Central memory CD8-positive, alpha-beta T cell (primary cell): ENCODE results near the gene PGAP6.
"Not testable (repeated sequence)": the region's sequence is repeated elsewhere in the genome, so short reads cannot be mapped to it uniquely, and the experiment has no call there.

Experiments
- ATAC-seq: fragments of 150-1000 bp; cut with Tn5 transposase; replicated peaks from 2 replicates; pipeline ENCODE4 v1.10.0; 2022; ENCODE audit warnings: mild to moderate bottlenecking, moderate FRiP score, moderate number of reproducible peaks; ENCODE audit not compliant: poor library complexity, severe bottlenecking; ENCODE audit errors: extremely low read depth
- DNase-seq, 2 donors: peaks; one replicate each; pipeline ENCODE4 v3.0.0; 2021; ENCODE audit warnings: low spot score in 2 of 2
- H3K27ac Mint-ChIP-seq: one replicate; pipeline ENCODE4 v1.8.0; 2022; ENCODE audit warnings: low read depth, mild to moderate bottlenecking, moderate library complexity, mixed read lengths
- H3K27me3 Mint-ChIP-seq: one replicate; pipeline ENCODE4 v1.8.0; 2022; ENCODE audit warnings: mixed read lengths
- H3K36me3 Mint-ChIP-seq: one replicate; pipeline ENCODE4 v1.8.0; 2022; ENCODE audit warnings: mild to moderate bottlenecking, moderate library complexity, mixed read lengths; ENCODE audit not compliant: insufficient read depth
- H3K4me1 Mint-ChIP-seq: one replicate; pipeline ENCODE4 v1.8.0; 2022; ENCODE audit warnings: mixed read lengths
- H3K4me3 Mint-ChIP-seq: one replicate; pipeline ENCODE4 v1.8.0; 2022; ENCODE audit warnings: mild to moderate bottlenecking, moderate library complexity, mixed read lengths
- H3K9me3 Mint-ChIP-seq: one replicate; pipeline ENCODE4 v1.8.0; 2022; ENCODE audit warnings: mixed read lengths

Gene PGAP6

DNA sequence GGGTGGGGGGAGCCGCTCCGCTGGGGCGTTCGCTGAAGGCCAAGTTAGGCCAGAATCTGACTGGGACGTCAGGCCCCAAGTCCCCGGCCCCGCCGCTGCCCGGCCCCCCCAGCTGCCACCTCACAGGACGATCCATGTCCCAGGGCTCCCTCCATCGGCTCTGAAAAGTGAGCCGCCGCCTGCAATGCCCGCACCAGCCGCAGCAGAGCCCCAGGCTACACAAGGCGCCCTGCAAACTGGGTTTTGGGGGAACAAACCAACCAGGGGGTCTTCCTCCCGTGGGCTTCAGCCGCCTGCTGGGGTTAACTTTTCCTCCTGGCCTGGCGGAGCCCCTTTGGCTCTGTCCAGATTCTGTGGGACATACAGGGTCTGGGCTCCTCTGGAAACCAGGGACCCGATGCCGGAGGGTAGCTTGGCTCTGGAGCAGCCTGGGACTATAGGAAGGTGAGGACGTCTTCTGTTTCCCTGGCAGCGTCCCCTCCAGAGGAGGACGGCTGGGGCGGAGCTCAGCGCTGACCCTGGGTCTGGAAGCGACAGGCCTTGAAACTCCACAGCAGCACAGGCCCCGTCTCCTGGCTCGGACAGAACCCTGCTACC is 16.1 kb upstream of the PGAP6 start:
- H3K9me3 Mint-ChIP-seq, result no peaks in the 10 kb centered on the region
- peaks cover 21% of the 10 kb centered on the region for H3K4me1 Mint-ChIP-seq
- no peak for ATAC-seq
- H3K27ac Mint-ChIP-seq, result peak overlapping the region; percentile 51
- peaks cover 6% of the 10 kb centered on the region for H3K36me3 Mint-ChIP-seq
- no peak for DNase-seq
- peak overlapping the region; percentile 67 for H3K4me3 Mint-ChIP-seq
- H3K27me3 Mint-ChIP-seq, result no peaks in the 10 kb centered on the region

- peak within 1 kb of the TSS; percentile 70 for H3K4me3 Mint-ChIP-seq
- no peaks in the 10 kb centered on the region for H3K9me3 Mint-ChIP-seq
- ATAC-seq, result no peak
- peak within 1 kb of the TSS; percentile 51 for H3K27ac Mint-ChIP-seq
- peaks cover 6% of the 10 kb centered on the region for H3K36me3 Mint-ChIP-seq
- no peak for DNase-seq
- peaks cover 28% of the 10 kb centered on the region for H3K4me1 Mint-ChIP-seq
- H3K27me3 Mint-ChIP-seq, result no peaks in the 10 kb centered on the region
These were observed 15.4 kb upstream of the PGAP6 start, which contains the start of gene NME4 for GRCh38 chr16:397135-397661. Gene NME4 (plus strand): TSS chr16:397199. CDS start chr16:397223, 24 bp downstream.

GRCh38 chr16:396605-397004 is 14.8 kb upstream of the PGAP6 start:
- no peak overlapping the region for H3K27ac Mint-ChIP-seq
- H3K4me3 Mint-ChIP-seq, result peak overlapping the region; percentile 70
- peaks cover 9% of the 10 kb centered on the region for H3K36me3 Mint-ChIP-seq
- ATAC-seq (no peak), DNase-seq (no peak)
- no peaks in the 10 kb centered on the region for H3K9me3 Mint-ChIP-seq
- H3K4me1 Mint-ChIP-seq, result peaks cover 34% of the 10 kb centered on the region
- H3K27me3 Mint-ChIP-seq, result no peaks in the 10 kb centered on the region

GRCh38 chr16:396199-396598 is 14.4 kb upstream of the PGAP6 start:
- no peak overlapping the region for H3K27ac Mint-ChIP-seq
- DNase-seq (no peak), ATAC-seq (no peak)
- H3K36me3 Mint-ChIP-seq, result peaks cover 7% of the 10 kb centered on the region
- H3K9me3 Mint-ChIP-seq, result no peaks in the 10 kb centered on the region
- peaks cover 34% of the 10 kb centered on the region for H3K4me1 Mint-ChIP-seq
- H3K27me3 Mint-ChIP-seq, result no peaks in the 10 kb centered on the region
- H3K4me3 Mint-ChIP-seq, result peak overlapping the region; percentile 70

DNA sequence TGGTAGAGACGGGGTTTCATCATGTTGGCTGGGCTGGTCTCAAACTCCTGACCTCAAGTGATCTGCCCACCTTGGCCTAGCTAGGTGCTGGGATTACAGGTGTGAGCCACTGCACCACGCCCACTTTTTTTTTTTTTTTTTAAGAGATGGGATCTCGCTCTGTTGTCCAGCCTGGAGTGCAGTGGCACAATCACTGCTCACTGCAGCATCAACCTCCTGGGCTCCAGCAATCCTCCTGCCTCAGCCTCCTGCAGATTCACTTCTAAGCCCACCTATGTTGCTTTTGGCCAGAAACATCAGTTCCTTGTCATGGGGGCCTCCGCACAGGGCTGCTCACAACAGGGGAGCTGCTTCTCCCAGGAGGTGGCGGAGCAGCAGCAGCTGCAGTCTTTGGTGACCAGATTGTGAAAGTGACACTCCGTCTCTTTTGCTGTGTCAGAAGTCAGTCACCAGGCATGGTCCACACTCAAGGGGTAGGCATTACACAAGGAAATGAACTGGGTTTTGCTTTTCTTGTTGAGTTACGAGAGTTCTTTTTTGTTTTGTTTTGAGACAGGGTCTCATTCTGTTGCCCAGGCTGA is 10.8 kb upstream of the PGAP6 start:
- peak overlapping the region; percentile 79 for H3K27ac Mint-ChIP-seq

GRCh38 chr16:391885-392335 is 10.1 kb upstream of the PGAP6 start:
- ATAC-seq, result peak; percentile 95
- Mint-ChIP-seq H3K27ac (peak overlapping the region; percentile 79), H3K27me3 (no peaks in the 10 kb centered on the region), H3K9me3 (no peaks in the 10 kb centered on the region), H3K4me3 (peak overlapping the region; percentile 38), H3K4me1 (peaks cover 21% of the 10 kb centered on the region), H3K36me3 (peaks cover 7% of the 10 kb centered on the region)
- DNase-seq, result peak; percentile 63 to 73

More for the DNA sequence above, 10.8 kb upstream of the PGAP6 start:
- peaks cover 21% of the 10 kb centered on the region for H3K4me1 Mint-ChIP-seq
- no peaks in the 10 kb centered on the region for H3K9me3 Mint-ChIP-seq
- DNase-seq (no peak), ATAC-seq (peak; percentile 31)
- peak overlapping the region; percentile 38 for H3K4me3 Mint-ChIP-seq
- H3K36me3 Mint-ChIP-seq, result peaks cover 6% of the 10 kb centered on the region
- no peaks in the 10 kb centered on the region for H3K27me3 Mint-ChIP-seq

DNA sequence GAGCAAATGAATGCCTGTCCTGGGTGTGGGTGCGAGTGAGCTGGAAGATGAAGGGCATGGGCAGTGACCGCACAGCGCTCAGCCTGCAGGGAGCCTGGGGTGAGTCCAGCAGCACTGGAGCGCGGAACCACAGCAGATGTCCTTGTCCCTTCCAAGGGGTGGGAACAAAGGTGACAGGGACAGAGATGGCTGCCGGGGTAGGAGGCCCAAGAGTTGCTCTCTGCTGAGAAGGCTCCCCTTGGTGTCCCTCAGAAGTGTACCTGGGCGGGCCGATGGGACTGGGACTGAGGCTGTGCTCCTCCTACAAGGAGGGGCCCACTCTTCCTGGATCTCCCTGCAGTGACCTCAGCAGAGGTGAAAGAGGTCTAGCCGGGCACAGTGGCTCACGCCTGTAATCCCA is 7.6 kb upstream of the PGAP6 start:
- Mint-ChIP-seq H3K4me1 (peaks cover 13% of the 10 kb centered on the region), H3K9me3 (no peaks in the 10 kb centered on the region), H3K4me3 (no peak overlapping the region), H3K27me3 (no peaks in the 10 kb centered on the region), H3K27ac (peak overlapping the region; percentile 38), H3K36me3 (peaks cover 7% of the 10 kb centered on the region)
- DNase-seq, result no peak
- ATAC-seq, result no peak

DNA sequence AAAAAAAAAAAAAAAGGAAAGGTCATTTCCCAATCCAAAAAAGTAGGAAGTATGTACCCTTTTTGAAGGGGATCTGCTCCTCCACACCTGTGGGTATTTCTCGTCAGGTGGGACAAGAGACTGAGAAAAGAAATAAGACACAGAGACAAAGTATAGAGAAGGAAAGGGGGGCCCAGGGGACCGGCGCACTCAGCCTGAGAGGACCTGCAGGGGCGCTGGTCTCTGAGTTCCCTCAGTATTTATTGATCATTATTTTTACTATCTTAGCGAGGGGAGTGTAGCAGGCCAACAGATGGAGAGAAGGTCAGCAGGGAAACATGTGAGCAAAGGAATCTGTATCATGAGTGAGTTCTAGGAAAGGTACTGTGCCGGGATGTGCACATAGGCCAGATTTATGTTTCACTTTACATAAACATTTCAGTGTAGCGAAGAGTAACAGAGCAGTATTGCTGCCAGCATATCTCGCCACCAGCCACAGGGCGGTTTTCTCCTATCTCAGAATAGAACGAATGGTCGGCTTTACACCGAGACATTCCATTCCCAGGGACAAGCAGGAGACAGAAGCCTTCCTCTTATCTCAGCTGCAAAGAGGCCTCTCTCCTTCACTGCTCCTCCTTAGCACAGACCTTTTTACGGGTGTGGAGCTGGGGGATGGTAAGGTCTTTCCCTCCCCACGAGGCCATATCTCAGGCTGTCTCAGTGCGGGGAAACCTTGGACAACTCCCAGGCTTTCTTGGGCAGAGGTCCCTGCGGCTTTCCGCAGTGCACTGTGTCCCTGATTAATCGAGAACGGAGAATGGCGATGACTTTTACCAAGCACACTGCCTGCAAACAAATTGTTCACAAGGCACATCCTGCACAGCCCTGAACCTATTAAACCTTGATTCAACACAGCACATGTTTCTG is 6.2 kb upstream of the PGAP6 start:
- peaks cover 20% of the 10 kb centered on the region for H3K4me1 Mint-ChIP-seq
- H3K36me3 Mint-ChIP-seq, ATAC-seq, H3K27me3 Mint-ChIP-seq, H3K4me3 Mint-ChIP-seq, DNase-seq, H3K27ac Mint-ChIP-seq, H3K9me3 Mint-ChIP-seq: not testable (repeated sequence)

DNA sequence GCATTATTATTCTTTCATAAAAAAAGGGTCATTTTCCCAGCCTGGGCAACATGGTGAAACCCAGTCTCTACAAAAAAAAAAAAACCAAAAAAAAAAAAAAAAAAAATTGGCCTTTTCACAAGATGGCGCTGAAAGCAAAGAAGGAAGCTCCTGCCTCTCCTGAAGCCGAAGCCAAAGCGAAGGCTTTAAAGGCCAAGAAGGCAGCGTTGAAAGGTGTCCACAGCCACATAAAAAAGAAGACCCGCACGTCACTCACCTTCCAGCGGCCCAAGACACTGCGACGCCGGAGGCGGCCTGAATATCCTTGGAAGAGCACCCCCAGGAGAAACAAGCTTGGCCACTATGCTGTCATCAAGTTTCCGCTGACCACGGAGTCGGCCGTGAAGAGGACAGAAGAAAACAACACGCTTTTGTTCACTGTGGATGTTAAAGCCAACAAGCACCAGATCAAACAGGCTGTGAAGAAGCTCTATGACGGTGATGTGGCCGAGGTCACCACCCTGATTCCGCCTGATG is 4.9 kb upstream of the PGAP6 start:
- no peaks in the 10 kb centered on the region for H3K9me3 Mint-ChIP-seq
- no peak overlapping the region for H3K4me3 Mint-ChIP-seq
- no peaks in the 10 kb centered on the region for H3K27me3 Mint-ChIP-seq

GRCh38 chr16:383326-384051 is 1.7 kb upstream of the PGAP6 start:
- no peak for DNase-seq
- ATAC-seq, result peak; percentile 26
- Mint-ChIP-seq H3K9me3 (no peaks in the 10 kb centered on the region), H3K27me3 (no peaks in the 10 kb centered on the region), H3K4me3 (peak overlapping the region; percentile 64), H3K27ac (peak overlapping the region; percentile 29), H3K36me3 (peaks cover 6% of the 10 kb centered on the region), H3K4me1 (peaks cover 13% of the 10 kb centered on the region)

More for the DNA sequence above, 4.9 kb upstream of the PGAP6 start:
- ATAC-seq (no peak), DNase-seq (no peak)
- Mint-ChIP-seq H3K27ac (no peak overlapping the region), H3K36me3 (peaks cover 5% of the 10 kb centered on the region), H3K4me1 (peaks cover 8% of the 10 kb centered on the region)

DNA sequence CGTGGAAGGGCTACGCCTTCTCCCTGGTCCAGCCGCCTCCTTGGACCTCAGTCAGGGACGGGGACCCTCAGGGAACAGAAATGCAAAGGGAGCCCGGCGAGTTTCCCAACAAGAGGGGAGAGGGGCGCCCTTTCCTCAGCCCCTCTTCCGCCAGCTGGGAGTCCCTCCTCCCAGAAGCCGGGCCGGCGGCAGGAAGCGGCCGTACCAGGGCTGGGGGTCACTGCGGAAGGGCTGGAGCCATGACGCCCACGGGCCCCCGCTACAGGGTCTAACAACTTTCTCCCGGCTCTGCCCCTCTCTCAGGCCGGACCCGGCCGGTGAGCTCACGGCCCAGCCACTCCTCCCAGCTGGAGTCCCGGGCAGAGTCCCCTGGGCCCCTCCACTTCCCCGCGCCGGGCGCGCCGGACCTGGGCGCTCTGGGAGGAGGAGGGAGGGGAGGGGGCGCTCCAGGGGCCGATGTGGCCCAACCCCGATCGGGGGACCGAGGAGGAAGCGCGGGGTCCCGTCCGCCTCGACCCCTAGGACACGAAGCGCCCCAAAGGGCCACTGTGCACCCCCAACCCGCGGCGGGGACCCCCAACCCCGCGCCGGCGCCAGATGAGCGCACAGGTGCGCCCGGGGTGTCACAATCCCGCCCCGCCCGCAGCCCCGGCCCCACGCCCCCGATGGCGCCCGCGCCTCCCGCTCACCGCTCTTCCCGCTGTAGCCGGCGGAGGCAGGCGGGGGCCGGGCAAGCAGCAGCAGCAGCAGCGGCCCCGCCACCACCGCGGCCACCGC is 578 bp downstream of the PGAP6 start:
- no peaks in the 10 kb centered on the region for H3K27me3 Mint-ChIP-seq

More for the DNA sequence above, 578 bp downstream of the PGAP6 start:
- ATAC-seq, result peak; percentile 47
- Mint-ChIP-seq H3K27ac (no peak overlapping the region), H3K36me3 (peaks cover 6% of the 10 kb centered on the region), H3K4me3 (peak overlapping the region; percentile 77), H3K9me3 (no peaks in the 10 kb centered on the region), H3K4me1 (peaks cover 13% of the 10 kb centered on the region)
- no peak for DNase-seq
